ENCODE data around the gene FAM209B. TPM values are rescaled to one million over a fixed set of nuclear protein-coding genes. Genes with fewer than 3 reads are reported as not detected.

FAM209B gene
- polyA plus RNA-seq, 1 donor from 2014 or later = 1.1 TPM

DNA sequence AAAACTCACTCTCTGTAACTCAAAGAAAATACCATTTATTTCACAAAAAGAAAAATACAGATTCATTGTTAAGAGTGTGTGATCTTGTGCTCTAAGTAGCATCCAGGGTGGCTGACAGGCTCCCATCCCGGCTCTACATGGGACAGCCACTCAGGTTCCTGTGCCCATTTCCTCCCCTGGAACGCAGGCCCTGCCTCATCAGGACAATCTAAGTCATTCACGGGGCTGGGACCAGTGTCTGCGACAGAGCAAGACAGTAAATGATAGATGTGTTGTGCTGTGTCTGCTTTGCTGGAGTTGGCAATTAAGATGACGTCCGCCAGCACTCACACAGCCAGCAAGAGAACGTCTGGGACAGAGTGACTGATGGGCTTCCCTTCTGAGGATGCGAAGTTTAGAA lies 15.4 kb upstream of the FAM209B start:
- peaks cover 14% of the 10 kb centered on the region for H3K36me3 ChIP-seq (ENCODE audit: insufficient read depth, low read length)
- no peaks in the 10 kb centered on the region for H3K9me2 ChIP-seq (ENCODE audit: insufficient read depth, low read length)

DNA sequence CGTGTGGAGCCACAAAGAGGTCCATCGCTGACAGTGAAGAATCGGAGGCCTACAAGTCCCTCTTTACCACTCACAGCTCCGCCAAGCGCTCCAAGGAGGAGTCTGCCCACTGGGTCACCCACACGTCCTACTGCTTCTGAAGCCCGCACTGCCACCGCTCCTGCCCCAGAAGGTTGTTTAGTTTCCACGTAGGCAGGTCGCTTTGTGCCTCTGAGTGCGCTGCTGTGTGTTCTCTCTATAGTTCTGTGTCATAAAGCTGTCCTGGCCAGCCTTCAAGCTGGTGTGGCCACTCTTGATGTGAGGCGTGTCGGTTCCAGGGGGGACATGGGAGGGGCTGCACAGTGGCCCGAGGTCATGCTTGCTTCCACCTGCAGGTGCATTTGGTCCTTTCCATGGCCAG lies 14.9 kb upstream of the FAM209B start:
- Histone ChIP-seq H3K4me2 (ENCODE audit: low read length) (no peak overlapping the region), H3K9ac (ENCODE audit: low read length) (no peak overlapping the region), H3K36me3 (ENCODE audit: insufficient read depth, low read length) (peaks cover 14% of the 10 kb centered on the region), H3K4me3 (ENCODE audit: low read length) (no peak overlapping the region), H3K27me3 (ENCODE audit: insufficient read depth, low read depth, low read length) (no peaks in the 10 kb centered on the region), H3K79me2 (replicated peaks; ENCODE audit: insufficient read depth, low read length) (no peaks in the 10 kb centered on the region), H3K27ac (ENCODE audit: low read length) (no peak overlapping the region), H3F3A (ENCODE audit: insufficient read depth, low read length, poor library complexity, severe bottlenecking) (no peaks in the 10 kb centered on the region), H2AFZ (ENCODE audit: low read depth, low read length) (no peak overlapping the region), H3K9me3 (ENCODE audit: low read length) (no peaks in the 10 kb centered on the region), H4K20me1 (ENCODE audit: insufficient read depth) (no peaks in the 10 kb centered on the region), H3K9me2 (ENCODE audit: insufficient read depth, low read length) (no peaks in the 10 kb centered on the region)
- no peak for TF ChIP-seq EZH2 (IDR thresholded peaks at IDR 0.05; ENCODE audit: borderline replicate concordance, insufficient read depth, low read length, poor library complexity, severe bottlenecking)
- TF ChIP-seq, protein P1, sequence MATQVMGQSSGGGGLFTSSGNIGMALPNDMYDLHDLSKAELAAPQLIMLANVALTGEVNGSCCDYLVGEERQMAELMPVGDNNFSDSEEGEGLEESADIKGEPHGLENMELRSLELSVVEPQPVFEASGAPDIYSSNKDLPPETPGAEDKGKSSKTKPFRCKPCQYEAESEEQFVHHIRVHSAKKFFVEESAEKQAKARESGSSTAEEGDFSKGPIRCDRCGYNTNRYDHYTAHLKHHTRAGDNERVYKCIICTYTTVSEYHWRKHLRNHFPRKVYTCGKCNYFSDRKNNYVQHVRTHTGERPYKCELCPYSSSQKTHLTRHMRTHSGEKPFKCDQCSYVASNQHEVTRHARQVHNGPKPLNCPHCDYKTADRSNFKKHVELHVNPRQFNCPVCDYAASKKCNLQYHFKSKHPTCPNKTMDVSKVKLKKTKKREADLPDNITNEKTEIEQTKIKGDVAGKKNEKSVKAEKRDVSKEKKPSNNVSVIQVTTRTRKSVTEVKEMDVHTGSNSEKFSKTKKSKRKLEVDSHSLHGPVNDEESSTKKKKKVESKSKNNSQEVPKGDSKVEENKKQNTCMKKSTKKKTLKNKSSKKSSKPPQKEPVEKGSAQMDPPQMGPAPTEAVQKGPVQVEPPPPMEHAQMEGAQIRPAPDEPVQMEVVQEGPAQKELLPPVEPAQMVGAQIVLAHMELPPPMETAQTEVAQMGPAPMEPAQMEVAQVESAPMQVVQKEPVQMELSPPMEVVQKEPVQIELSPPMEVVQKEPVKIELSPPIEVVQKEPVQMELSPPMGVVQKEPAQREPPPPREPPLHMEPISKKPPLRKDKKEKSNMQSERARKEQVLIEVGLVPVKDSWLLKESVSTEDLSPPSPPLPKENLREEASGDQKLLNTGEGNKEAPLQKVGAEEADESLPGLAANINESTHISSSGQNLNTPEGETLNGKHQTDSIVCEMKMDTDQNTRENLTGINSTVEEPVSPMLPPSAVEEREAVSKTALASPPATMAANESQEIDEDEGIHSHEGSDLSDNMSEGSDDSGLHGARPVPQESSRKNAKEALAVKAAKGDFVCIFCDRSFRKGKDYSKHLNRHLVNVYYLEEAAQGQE (IDR thresholded peaks at IDR 0.05; ENCODE audit: borderline replicate concordance) = no peak
- TF ChIP-seq TAF1 (IDR thresholded peaks at IDR 0.05; ENCODE audit: low read depth) = no peak
- no peak for TF ChIP-seq EP300 (conservative IDR thresholded peaks at IDR 0.05; ENCODE audit: poor library complexity, severe bottlenecking)
- TF ChIP-seq, protein P2, sequence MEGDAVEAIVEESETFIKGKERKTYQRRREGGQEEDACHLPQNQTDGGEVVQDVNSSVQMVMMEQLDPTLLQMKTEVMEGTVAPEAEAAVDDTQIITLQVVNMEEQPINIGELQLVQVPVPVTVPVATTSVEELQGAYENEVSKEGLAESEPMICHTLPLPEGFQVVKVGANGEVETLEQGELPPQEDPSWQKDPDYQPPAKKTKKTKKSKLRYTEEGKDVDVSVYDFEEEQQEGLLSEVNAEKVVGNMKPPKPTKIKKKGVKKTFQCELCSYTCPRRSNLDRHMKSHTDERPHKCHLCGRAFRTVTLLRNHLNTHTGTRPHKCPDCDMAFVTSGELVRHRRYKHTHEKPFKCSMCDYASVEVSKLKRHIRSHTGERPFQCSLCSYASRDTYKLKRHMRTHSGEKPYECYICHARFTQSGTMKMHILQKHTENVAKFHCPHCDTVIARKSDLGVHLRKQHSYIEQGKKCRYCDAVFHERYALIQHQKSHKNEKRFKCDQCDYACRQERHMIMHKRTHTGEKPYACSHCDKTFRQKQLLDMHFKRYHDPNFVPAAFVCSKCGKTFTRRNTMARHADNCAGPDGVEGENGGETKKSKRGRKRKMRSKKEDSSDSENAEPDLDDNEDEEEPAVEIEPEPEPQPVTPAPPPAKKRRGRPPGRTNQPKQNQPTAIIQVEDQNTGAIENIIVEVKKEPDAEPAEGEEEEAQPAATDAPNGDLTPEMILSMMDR (IDR thresholded peaks at IDR 0.05; ENCODE audit: poor library complexity, severe bottlenecking) = no peak
- no peak for TF ChIP-seq SMC3 (conservative IDR thresholded peaks at IDR 0.05; ENCODE audit: poor library complexity)
- TF ChIP-seq POLR2AphosphoS5 (IDR thresholded peaks at IDR 0.05) = no peak
- TF ChIP-seq RAD21 (conservative IDR thresholded peaks at IDR 0.05) = no peak
- TF ChIP-seq MXI1 (conservative IDR thresholded peaks at IDR 0.05; ENCODE audit: poor library complexity, severe bottlenecking) = no peak

More for the DNA sequence above, 15.4 kb upstream of the FAM209B start:
- H3F3A ChIP-seq (ENCODE audit: insufficient read depth, low read length, poor library complexity, severe bottlenecking) = no peaks in the 10 kb centered on the region
- H3K9me3 ChIP-seq (ENCODE audit: low read length) = no peaks in the 10 kb centered on the region
- H4K20me1 ChIP-seq (ENCODE audit: insufficient read depth) = no peaks in the 10 kb centered on the region
- no peaks in the 10 kb centered on the region for H3K79me2 ChIP-seq (replicated peaks; ENCODE audit: insufficient read depth, low read length)
- TF ChIP-seq EP300 (conservative IDR thresholded peaks at IDR 0.05; ENCODE audit: poor library complexity, severe bottlenecking) = no peak
- no peak for TF ChIP-seq SMC3 (conservative IDR thresholded peaks at IDR 0.05; ENCODE audit: poor library complexity)
- TF ChIP-seq, protein P2 (IDR thresholded peaks at IDR 0.05; ENCODE audit: poor library complexity, severe bottlenecking) = no peak
- no peak for TF ChIP-seq POLR2AphosphoS5 (IDR thresholded peaks at IDR 0.05)
- TF ChIP-seq, protein P1 (IDR thresholded peaks at IDR 0.05; ENCODE audit: borderline replicate concordance) = no peak
- TF ChIP-seq RAD21 (conservative IDR thresholded peaks at IDR 0.05) = no peak
- TF ChIP-seq EZH2 (IDR thresholded peaks at IDR 0.05; ENCODE audit: borderline replicate concordance, insufficient read depth, low read length, poor library complexity, severe bottlenecking) = no peak
- no peak for TF ChIP-seq MXI1 (conservative IDR thresholded peaks at IDR 0.05; ENCODE audit: poor library complexity, severe bottlenecking)
- TF ChIP-seq TAF1 (IDR thresholded peaks at IDR 0.05; ENCODE audit: low read depth) = no peak
- no peak overlapping the region for H2AFZ ChIP-seq (ENCODE audit: low read depth, low read length)
- no peak overlapping the region for H3K9ac ChIP-seq (ENCODE audit: low read length)
- H3K4me3 ChIP-seq (ENCODE audit: low read length) = no peak overlapping the region
- no peaks in the 10 kb centered on the region for H3K27me3 ChIP-seq (ENCODE audit: insufficient read depth, low read depth, low read length)
- H3K27ac ChIP-seq (ENCODE audit: low read length) = no peak overlapping the region
- no peak overlapping the region for H3K4me2 ChIP-seq (ENCODE audit: low read length)

Measured in neural cell (in vitro differentiated cells).